ENCODE measurements around the gene SH3RF3. TPM values are rescaled to one million over a fixed set of nuclear protein-coding genes. Genes with fewer than 3 reads are reported as not detected.

The SH3RF3 gene
- total RNA-seq, 1 donor from 2014 or later = 6.4 TPM

- intact Hi-C loops (cut with DNase I) = no loop called here
- no peak for ATAC-seq
- peak; percentile 36 for DNase-seq (ENCODE audit: low spot score)
Observed at GRCh38 chr2:109467701-109468100, 338.7 kb downstream of the SH3RF3 start.

- ATAC-seq = no peak
- intact Hi-C loops (cut with DNase I) = no loop called here
- DNase-seq (ENCODE audit: low spot score) = no peak
Observed at GRCh38 chr2:109468893-109469292, 339.9 kb downstream of the SH3RF3 start.

GRCh38 chr2:109471658-109472057 lies 342.7 kb downstream of the SH3RF3 start:
- no peak for ATAC-seq
- intact Hi-C loops (cut with DNase I) = no loop called here
- no peak for DNase-seq (ENCODE audit: low spot score)

- intact Hi-C loops (cut with DNase I) = no loop called here
- no peak for DNase-seq (ENCODE audit: low spot score)
- no peak for ATAC-seq
Observed at GRCh38 chr2:109472331-109472959, 343.4 kb downstream of the SH3RF3 start.

- no peak for DNase-seq (ENCODE audit: low spot score)
- intact Hi-C loops (cut with DNase I) = no loop called here
Observed at GRCh38 chr2:109472974-109473373, 344.0 kb downstream of the SH3RF3 start.

GRCh38 chr2:109473616-109474318 lies 344.8 kb downstream of the SH3RF3 start:
- DNase-seq (ENCODE audit: low spot score) (no peak), ATAC-seq (no peak)
- intact Hi-C loops (cut with DNase I) = no loop called here

More at GRCh38 chr2:109472974-109473373, 344.0 kb downstream of the SH3RF3 start:
- ATAC-seq = no peak

- intact Hi-C loops (cut with DNase I) = no loop called here
- ATAC-seq = no peak
- DNase-seq (ENCODE audit: low spot score) = no peak
Observed at GRCh38 chr2:109474319-109474825, 345.4 kb downstream of the SH3RF3 start.

GRCh38 chr2:109475531-109476210 lies 346.7 kb downstream of the SH3RF3 start:
- no peak for DNase-seq (ENCODE audit: low spot score)

GRCh38 chr2:109476641-109477441 lies 347.8 kb downstream of the SH3RF3 start:
- ATAC-seq (no peak), DNase-seq (ENCODE audit: low spot score) (no peak)
- intact Hi-C loops (cut with DNase I) = no loop called here

More at GRCh38 chr2:109475531-109476210, 346.7 kb downstream of the SH3RF3 start:
- intact Hi-C loops (cut with DNase I) = no loop called here
- ATAC-seq = no peak

- intact Hi-C loops (cut with DNase I) = no loop called here
- no peak for ATAC-seq
- no peak for DNase-seq (ENCODE audit: low spot score)
Observed at GRCh38 chr2:109478906-109479493, 350.0 kb downstream of the SH3RF3 start.

- ATAC-seq (no peak), DNase-seq (ENCODE audit: low spot score) (no peak)
- intact Hi-C loops (cut with DNase I) = no loop called here
Observed at GRCh38 chr2:109479804-109480203, 350.8 kb downstream of the SH3RF3 start.

- intact Hi-C loops (cut with DNase I) = no loop called here
- ATAC-seq (no peak), DNase-seq (ENCODE audit: low spot score) (no peak)
Observed at GRCh38 chr2:109480486-109481195, 351.6 kb downstream of the SH3RF3 start.

GRCh38 chr2:109481196-109481555 lies 352.2 kb downstream of the SH3RF3 start:
- DNase-seq (ENCODE audit: low spot score) (no peak), ATAC-seq (no peak)
- intact Hi-C loops (cut with DNase I) = no loop called here

- DNase-seq (ENCODE audit: low spot score) (no peak), ATAC-seq (no peak)
- intact Hi-C loops (cut with DNase I) = no loop called here
Observed at GRCh38 chr2:109481599-109481998, 352.6 kb downstream of the SH3RF3 start.

GRCh38 chr2:109482361-109482861 lies 353.4 kb downstream of the SH3RF3 start:
- ATAC-seq (peak; percentile 33), DNase-seq (ENCODE audit: low spot score) (no peak)
- intact Hi-C loops (cut with DNase I) = no loop called here

- intact Hi-C loops (cut with DNase I) = no loop called here
- no peak for DNase-seq (ENCODE audit: low spot score)
- ATAC-seq = no peak
Observed at GRCh38 chr2:109486711-109487535, 357.9 kb downstream of the SH3RF3 start.

GRCh38 chr2:109487536-109487869 lies 358.5 kb downstream of the SH3RF3 start:
- ATAC-seq (no peak), DNase-seq (ENCODE audit: low spot score) (no peak)
- intact Hi-C loops (cut with DNase I) = no loop called here

Measured in sciatic nerve (tissue), 2 donors.